Measurements from ENCODE around the gene CST8.
"Not testable (repeated sequence)": the region's sequence is repeated elsewhere in the genome, so short reads cannot be mapped to it uniquely, and the experiment has no call there.

Gene CST8

DNA sequence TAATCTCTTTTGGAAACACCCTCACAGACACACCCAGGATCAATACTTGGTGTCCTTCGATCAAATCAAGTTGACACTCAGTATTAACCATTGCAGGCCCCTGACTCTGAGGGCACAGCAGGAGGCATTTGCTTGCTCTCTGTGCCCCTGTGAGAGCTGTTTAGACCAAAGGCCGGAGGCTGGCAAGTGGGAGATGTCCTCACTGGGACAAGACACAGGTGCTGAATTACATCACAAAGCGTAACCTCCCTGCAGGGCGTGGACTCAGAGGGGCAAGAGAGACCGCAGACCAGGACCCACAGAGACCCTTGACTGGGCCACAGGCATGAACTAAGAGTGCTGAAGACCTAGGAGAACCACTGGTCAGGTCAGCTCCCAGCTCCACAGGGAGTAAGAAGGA is at the start of gene CST8:
Gene CST8, plus strand, starts transcription at position 301 of the 400 bp plus-strand sequence. CDS start 551 bp downstream, outside the sequence.
- no peak for DNase-seq

- no peak for DNase-seq
Measured at GRCh38 chr20:23441850-23442313, 49.0 kb upstream of the CST8 start.

DNA sequence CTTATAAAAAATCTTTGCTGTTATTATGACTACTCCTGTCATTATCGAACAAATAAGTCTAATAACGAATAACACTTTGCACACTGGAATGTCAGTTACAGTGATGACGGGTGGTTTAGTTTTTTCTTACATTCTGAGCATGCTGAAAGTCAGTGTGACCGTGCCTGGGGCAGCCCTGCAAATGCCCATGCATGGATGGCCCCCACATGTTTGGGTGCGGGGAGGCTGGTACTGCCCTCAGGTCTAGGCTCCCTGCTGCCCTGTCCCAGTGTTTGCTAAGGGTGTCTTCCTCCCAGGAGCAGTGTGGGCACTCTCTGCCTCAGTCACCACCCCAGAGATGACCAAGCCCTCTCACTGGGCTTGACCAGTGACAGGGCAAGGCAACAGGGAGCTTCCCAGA is 48.5 kb upstream of the CST8 start:
- DNase-seq: no peak

DNA sequence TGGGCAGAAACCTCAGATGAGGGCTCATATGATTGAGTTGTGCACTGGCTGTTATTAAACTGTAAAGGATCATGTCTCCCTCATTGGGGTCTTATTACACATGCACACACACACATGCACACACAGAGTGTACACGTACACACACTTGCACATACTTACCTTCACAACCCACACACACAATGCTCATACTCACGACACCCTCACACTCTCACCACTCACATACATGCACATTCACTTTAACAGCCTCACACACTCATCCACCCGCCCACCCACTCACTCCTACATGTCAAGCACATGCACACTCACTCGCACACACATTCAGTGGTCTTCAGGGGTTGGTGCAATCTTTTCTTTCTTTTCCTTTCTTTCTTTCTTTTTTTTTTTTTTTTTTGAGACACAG is 46.1 kb upstream of the CST8 start:
- DNase-seq: no peak

DNA sequence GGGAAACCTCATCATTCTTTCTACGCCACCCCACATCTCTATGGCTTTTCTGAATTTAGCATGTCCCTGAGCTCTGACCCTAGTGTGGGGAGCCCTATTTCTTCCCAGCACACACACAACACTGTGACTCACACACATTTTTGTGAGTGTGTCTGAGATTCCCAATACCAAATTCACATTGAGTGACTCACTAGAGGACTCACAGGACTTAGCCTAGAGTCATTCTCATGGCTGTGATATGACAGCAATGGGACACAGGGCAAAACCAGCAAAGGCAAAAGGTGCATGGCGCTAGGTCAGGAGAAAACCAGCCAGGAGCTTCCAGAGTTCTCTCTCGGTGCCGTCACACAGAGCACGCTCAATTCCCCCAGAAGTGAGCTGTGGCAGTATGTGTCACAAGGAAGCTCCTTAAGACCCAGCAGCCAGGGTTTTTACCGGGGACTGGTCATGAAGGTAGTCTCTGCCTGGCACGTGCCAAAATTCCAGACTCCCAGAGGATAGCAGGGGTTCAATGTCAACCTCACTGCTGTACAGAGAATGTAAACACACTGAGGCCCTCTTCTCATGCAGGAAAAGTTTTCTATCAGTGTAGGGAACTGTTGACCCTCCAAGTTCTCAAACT is 45.2 kb upstream of the CST8 start:
- no peak for DNase-seq

GRCh38 chr20:23446505-23446904 is 44.4 kb upstream of the CST8 start:
- DNase-seq: no peak

DNA sequence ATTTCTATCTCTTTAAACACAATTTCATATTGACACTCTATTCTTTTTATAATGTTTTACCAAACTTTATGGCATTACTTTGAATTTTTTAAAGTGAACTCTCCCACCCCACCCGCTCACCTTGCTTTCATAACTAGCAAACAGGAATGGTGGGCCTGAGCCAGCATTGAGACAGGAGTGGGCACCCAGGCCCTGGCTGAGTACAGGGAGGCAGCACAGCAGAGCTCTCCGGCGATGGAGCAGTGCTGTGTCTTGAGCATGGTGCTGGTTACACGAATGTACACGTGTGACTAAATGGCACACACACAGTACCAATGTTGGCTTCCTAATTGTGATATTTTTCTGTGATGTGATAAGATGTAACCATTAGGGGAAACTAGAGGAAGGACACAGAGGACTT is 42.8 kb upstream of the CST8 start:
- no peak for DNase-seq

DNA sequence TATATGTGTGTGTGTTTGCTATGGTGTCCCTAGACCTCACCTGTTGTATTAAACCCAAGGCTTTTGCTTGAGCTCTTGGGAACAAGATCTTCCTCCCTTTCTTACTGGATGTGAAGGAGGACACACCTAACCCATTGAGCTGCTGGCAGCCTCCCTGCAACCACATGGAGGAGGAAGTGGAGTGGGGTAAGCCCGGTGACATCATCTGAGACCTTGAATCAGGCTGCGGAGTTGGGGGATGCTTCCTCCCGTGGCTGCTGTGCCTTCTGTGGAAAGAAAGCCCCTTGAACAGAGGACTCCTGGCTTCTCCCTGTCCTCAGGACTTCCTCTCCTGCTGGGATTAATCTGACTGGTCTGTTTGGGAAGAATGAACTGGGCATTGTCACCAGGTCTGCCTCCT is 41.5 kb upstream of the CST8 start:
- no peak for DNase-seq

DNA sequence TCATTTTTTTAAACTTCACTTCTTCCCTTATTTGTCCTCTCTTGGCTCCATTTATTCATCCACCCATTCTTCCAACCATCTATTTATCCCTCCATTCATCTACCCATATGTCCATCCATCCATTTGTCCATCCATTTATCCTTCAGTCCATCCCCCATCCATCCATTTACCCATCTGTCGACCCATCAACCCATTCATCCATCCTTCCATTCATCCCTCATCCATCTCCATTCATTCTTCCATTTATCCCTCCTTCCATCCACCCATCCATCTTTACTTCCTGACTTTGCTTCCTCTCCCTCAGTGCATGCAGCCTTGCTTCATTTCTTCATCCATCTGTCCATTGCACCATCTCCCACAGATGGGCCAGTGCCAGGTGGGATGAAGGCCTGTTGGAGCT is 40.0 kb upstream of the CST8 start:
- no peak for DNase-seq

- DNase-seq: no peak
Measured at GRCh38 chr20:23451956-23452487, 38.9 kb upstream of the CST8 start.

- no peak for DNase-seq
Measured at GRCh38 chr20:23452776-23453175, 38.1 kb upstream of the CST8 start, which contains the start of gene CST11. TSS of gene CST11 (minus strand) at chr20:23452876. CDS start at chr20:23452811, 65 bp downstream.

DNA sequence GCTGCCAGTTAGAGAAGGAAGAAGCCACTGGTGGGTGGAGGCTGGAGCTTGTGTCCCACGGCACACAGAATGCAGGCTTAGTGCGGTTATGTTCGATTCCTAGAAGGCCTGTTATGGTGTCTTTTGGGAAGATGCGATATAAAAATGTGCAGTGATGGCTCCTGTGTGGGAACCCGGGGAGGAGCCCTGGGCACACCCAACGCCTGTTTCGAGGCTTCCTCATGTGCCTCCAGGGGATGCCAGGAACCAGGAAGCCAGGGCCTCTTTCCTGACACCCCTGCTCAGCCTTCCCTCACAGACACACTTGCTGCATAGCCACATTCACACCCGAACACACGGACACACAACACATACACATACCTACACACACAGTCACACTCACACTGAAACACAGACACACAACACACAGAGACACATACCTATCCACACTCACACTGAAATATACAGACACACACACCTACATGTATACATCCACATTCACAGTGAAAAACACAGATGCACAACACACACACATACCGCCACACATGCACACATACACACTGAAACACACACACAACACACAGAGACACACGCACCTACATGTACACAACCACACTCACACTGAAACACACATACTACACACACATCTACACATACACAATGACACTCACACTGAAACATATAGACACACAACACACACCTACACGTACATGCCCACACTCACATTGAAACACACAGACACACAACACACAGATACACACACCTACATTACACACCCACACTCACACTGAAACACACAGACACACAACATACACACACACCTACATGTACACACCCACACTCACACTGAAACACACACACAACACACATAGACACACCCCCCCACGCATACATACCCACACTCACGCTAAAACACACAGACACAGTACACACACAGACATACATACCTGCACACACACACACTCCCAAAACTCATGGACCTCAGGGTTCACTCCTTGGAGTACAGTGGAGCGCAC is 37.1 kb upstream of the CST8 start:
- DNase-seq: no peak

DNA sequence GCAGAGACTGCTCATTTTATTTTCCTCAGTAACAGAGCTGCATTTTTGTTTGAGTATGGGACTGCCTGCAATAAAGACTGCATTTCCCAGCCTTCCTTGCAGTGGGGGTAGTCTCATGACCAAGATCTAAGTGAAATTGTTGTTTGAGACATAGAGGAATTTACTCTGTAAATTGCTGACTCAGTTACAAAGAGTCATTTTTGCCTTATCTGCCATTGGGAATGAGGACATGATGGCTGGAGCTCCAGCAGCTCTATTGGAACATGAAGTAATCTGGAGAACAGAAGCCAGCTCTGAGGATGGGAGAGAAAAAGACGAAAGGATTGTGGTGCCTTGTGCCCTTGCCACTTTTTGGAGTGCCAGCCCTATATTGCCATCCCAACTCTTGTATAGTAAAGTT is 36.1 kb upstream of the CST8 start:
- no peak for DNase-seq

- DNase-seq: no peak
Measured at GRCh38 chr20:23455639-23456038, 35.3 kb upstream of the CST8 start.

DNA sequence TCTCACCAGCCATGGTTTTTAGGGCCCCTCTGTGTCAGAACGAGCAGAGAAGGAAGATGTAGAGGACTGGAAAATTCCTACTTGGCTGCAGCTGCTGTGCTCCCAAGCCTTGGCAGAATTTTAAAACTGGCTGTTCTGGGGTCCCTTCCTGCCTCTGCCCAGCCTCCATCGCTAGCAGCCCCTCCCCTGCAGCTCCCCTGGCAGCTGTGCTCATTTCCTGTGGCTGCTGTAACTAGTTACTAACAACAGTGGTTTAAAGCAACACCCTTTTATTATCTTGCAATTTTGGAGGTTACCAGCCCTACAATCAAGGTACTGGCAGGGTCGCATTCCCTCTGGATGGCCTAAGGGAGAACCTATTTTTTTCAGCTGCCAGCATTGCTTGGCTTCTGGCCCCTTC is 34.5 kb upstream of the CST8 start:
- no peak for DNase-seq

GRCh38 chr20:23456873-23457272 is 34.0 kb upstream of the CST8 start:
- no peak for DNase-seq

DNA sequence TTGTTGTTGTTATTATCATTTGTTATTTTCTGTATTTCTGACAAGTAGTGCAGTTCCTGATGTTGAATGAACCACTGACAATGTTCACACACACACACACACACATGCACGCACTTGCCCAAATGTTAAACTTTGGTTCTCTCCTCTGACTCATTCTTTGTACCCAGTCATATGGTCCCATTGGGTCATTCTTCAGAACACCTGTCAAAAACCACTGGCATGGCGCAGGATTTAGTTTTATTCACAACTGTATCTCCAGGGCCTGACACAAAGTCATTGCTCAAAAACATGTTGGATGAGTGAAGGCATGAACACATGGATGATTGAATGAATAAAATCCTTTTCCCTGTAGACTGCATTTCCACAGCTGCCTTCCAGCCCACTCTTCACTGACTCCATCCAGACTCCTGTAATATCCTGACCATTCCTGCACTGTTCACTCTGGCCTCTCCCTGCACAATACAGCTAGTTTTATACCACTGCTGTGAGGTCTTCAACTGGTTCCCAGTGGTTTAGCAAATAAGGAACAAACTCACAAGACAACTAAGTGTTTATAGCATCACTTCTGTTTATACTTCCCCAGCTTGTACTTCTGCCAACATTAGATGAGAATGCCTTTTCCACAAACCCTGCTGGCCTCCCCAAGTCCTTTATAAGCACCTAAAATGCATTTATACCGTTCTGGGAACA is 31.3 kb upstream of the CST8 start:
- DNase-seq: no peak

- no peak for DNase-seq
Measured at GRCh38 chr20:23461180-23461579, 29.7 kb upstream of the CST8 start.

GRCh38 chr20:23466961-23467360 is 24.0 kb upstream of the CST8 start:
- DNase-seq: not testable (repeated sequence)

DNA sequence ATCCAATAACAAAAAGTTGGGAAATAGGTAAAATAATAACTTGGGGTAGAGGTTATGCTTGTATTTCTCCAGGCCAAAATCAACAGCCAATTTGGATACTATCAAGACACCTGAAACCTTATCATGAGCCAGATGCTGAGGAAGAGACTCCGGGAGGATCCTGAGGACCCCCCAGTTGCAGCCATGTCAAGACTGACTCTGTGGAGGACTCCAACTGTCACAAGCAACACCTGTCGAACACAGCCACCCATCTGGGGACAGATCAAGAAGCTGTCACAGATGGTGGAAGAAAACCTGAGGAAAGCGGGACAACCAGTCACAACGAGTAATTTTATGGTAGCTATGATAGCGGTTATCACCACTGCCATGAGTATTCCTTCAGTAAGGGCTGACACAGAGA is 18.6 kb upstream of the CST8 start:
- DNase-seq: not testable (repeated sequence)

- DNase-seq: not testable (repeated sequence)
Measured at GRCh38 chr20:23473293-23473692, 17.6 kb upstream of the CST8 start.

DNA sequence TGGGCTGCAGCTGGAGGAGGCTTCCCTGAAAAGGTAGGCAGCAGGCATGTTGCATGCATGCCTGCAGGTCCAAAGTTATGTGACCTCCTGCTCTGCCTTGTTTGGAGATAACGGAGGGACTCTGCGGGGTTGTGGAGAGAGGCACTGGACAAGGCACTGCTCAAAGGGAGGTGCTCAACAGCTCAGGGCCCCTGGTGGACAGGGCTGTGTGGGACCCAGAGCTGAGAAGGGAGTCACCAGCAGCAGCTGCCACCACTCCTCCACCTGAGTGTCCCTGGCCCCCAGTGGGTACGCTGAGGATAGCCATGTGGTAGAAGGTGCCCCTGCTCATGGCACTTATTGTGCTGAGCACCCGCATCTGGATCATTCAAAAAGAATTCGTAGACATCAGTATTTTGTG is 15.5 kb upstream of the CST8 start:
- no peak for DNase-seq
